CD14-positive monocyte (primary cell): Measurements from ENCODE around the gene SLC35A4. TPM values are rescaled to one million over a fixed set of nuclear protein-coding genes. Genes with fewer than 3 reads are reported as not detected.

ENCODE experiments used
- DNase-seq, 3 donors: peaks; one replicate each; pipeline ENCODE4 v3.0.0-alpha.2; 2011 to 2022
- H2AFZ ChIP-seq: 2 replicates; pipeline ENCODE4 v1.6.0; 2012; ENCODE audit warnings: mild to moderate bottlenecking, low read depth, low read length, inconsistent platforms; ENCODE audit not compliant: insufficient read depth, poor library complexity, severe bottlenecking
- H3K27ac ChIP-seq, 2 donors: 1 replicate in 1 of 2; 2 replicates in 1 of 2; pipeline ENCODE4 v1.5.1; 2012 to 2013; ENCODE audit warnings: low read length in 2 of 2, control low read depth in 1 of 2, inconsistent platforms in 1 of 2, low read depth in 1 of 2, mild to moderate bottlenecking in 1 of 2
- H3K27me3 ChIP-seq, 2 donors: one replicate each; pipeline versions ENCODE4 v1.6.0 to v1.6.1; 2011 to 2013; ENCODE audit warnings: low read length in 2 of 2; ENCODE audit not compliant: control insufficient read depth in 2 of 2, insufficient read depth in 2 of 2
- H3K36me3 ChIP-seq, 2 donors: replicated peaks in 1 of 2; 1 replicate in 1 of 2; 2 replicates in 1 of 2; pipeline versions ENCODE4 v1.5.1 to v1.6.1; 2012 to 2013; ENCODE audit warnings: low read length in 2 of 2, control low read depth in 1 of 2, inconsistent platforms in 1 of 2, mild to moderate bottlenecking in 1 of 2; ENCODE audit not compliant: insufficient read depth in 2 of 2, control insufficient read depth in 1 of 2
- H3K4me1 ChIP-seq, 2 donors: 1 replicate in 1 of 2; 2 replicates in 1 of 2; pipeline versions ENCODE4 v1.5.1 to v1.6.1; 2012 to 2013; ENCODE audit warnings: low read length in 2 of 2, control low read depth in 1 of 2, inconsistent platforms in 1 of 2, mild to moderate bottlenecking in 1 of 2, moderate library complexity in 1 of 2; ENCODE audit not compliant: insufficient read depth in 2 of 2, control insufficient read depth in 1 of 2
- H3K4me2 ChIP-seq: replicated peaks from 2 replicates; pipeline ENCODE3; 2012; ENCODE audit warnings: low read length, moderate library complexity, mild to moderate bottlenecking; ENCODE audit not compliant: poor library complexity, severe bottlenecking; ENCODE audit errors: extremely low read depth
- H3K4me3 ChIP-seq, 3 experiments: fragments of 200-600 bp in 1 of 3; sonication (generic) in 1 of 3; replicated peaks in 1 of 3; 1 replicate in 2 of 3; 2 replicates in 1 of 3; pipeline ENCODE4 v1.5.1; 2011 to 2013; ENCODE audit warnings: low read length in 3 of 3, mild to moderate bottlenecking in 3 of 3, control low read depth in 2 of 3, low read depth in 2 of 3, inconsistent platforms in 1 of 3, moderate library complexity in 1 of 3
- H3K79me2 ChIP-seq: 2 replicates; pipeline ENCODE4 v1.6.0; 2012; ENCODE audit warnings: mild to moderate bottlenecking, control low read depth, inconsistent platforms, low read length, moderate library complexity; ENCODE audit not compliant: insufficient read depth
- H3K9ac ChIP-seq: 2 replicates; pipeline ENCODE4 v1.6.0; 2017; ENCODE audit warnings: low read length, mild to moderate bottlenecking; ENCODE audit not compliant: insufficient read depth, poor library complexity, severe bottlenecking
- H3K9me3 ChIP-seq, 2 donors: replicated peaks in 1 of 2; 1 replicate in 1 of 2; 2 replicates in 1 of 2; pipeline versions ENCODE4 v1.5.1 to v1.6.1; 2012 to 2013; ENCODE audit warnings: low read length in 2 of 2, control low read depth in 1 of 2; ENCODE audit not compliant: control insufficient read depth in 1 of 2, insufficient read depth in 1 of 2
- H4K20me1 ChIP-seq: 2 replicates; pipeline ENCODE4 v1.6.0; 2012; ENCODE audit warnings: mild to moderate bottlenecking, low read length, control low read depth, moderate library complexity; ENCODE audit not compliant: insufficient read depth
- H3K27ac Mint-ChIP-seq, 7 donors: one replicate each; pipeline ENCODE4 v1.8.0; 2020; ENCODE audit warnings: mild to moderate bottlenecking in 7 of 7, mixed read lengths in 7 of 7, moderate library complexity in 6 of 7, inconsistent platforms in 2 of 7
- H3K27me3 Mint-ChIP-seq, 3 donors: one replicate each; pipeline ENCODE4 v1.8.0; 2021 to 2022; ENCODE audit warnings: low read depth in 3 of 3, mild to moderate bottlenecking in 3 of 3, mixed read lengths in 3 of 3, moderate library complexity in 3 of 3, inconsistent platforms in 1 of 3
- H3K36me3 Mint-ChIP-seq, 2 donors: one replicate each; pipeline ENCODE4 v1.8.0; 2020; ENCODE audit warnings: mixed read lengths in 2 of 2, inconsistent platforms in 1 of 2, mild to moderate bottlenecking in 1 of 2
- H3K4me1 Mint-ChIP-seq: one replicate; pipeline ENCODE4 v1.8.0; 2020; ENCODE audit warnings: mild to moderate bottlenecking, mixed read lengths
- H3K4me3 Mint-ChIP-seq, 2 donors: one replicate each; pipeline ENCODE4 v1.8.0; 2020; ENCODE audit warnings: mild to moderate bottlenecking in 2 of 2, mixed read lengths in 2 of 2, moderate library complexity in 1 of 2
- H3K9me3 Mint-ChIP-seq, 7 donors: one replicate each; pipeline ENCODE4 v1.8.0; 2020 to 2022; ENCODE audit warnings: mixed read lengths in 7 of 7, mild to moderate bottlenecking in 6 of 7, moderate library complexity in 6 of 7, inconsistent platforms in 2 of 7
- WGBS: methylation state at CpG from one replicate; pipeline ENCODE4 v1.1.5; 2013; ENCODE audit warnings: missing lambda C conversion rate; ENCODE audit not compliant: insufficient coverage; 5-methylcytosine and 5-hydroxymethylcytosine counted together
- intact Hi-C, 2 donors: fragments of 100-400 bp; cut with micrococcal nuclease; formaldehyde crosslinking; loops; one replicate each; pipeline versions ENCODE4 v1.15.0 to v1.15.1; 2023
- polyA plus RNA-seq, 3 donors: library from polyadenylated mRNA; depleted of rRNA in 1 of 3; unstranded in 2 of 3; stranded (reverse) in 1 of 3; fragments of 300-500 nt in 2 of 3; fragments of >200 nt in 1 of 3; fragmentation: Illumina TruSeq in 2 of 3; gene quantifications; 1 replicate in 2 of 3; 2 replicates in 1 of 3; pipeline ENCODE4 v1.2.3, GENCODE V29; 2012 to 2021
- TF ChIP-seq, protein P1 (sequence below): fragments of 200-600 bp; IDR thresholded peaks from one replicate; pipeline ENCODE4 v1.8.0; 2022; ENCODE audit warnings: antibody characterized with exemption, mild to moderate bottlenecking

The SLC35A4 gene
- polyA plus RNA-seq, 3 donors, result 44.0 to 67.1 (median 58.8) TPM

DNA sequence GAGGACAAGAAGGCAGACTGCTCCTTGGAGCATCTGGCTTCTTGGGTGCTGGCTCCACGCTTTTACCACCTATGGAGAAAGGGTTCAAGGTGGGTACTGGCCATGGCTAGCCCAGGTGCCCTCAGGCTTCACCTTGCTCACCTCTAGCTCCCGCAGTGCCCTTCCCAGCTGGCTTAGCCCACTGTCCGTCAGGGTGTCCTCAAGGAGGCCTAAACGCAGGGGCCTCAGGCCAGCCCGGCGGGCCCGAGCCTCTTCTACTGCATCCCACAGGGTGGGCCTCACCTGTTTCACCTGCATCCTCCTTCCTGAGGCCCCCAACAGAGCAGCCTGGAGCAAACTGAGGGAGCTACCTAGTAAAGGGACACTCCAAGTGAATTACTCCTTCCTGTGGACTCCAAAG is 9.1 kb downstream of the SLC35A4 start:
- Histone ChIP-seq H3K36me3 (peaks cover 12 to 47% of the 10 kb centered on the region in 2 donors), H3K79me2 (peaks cover 16% of the 10 kb centered on the region), H3K4me1 (peaks cover 36 to 58% of the 10 kb centered on the region in 2 donors), H3K4me3 (no peak overlapping the region), H3K27ac (no peak overlapping the region), H3K4me2 (no peak overlapping the region), H3K27me3 (no peaks in the 10 kb centered on the region), H3K9ac (no peak overlapping the region), H2AFZ (no peak overlapping the region), H4K20me1 (no peaks in the 10 kb centered on the region), H3K9me3 (no peaks in the 10 kb centered on the region)
- no peak for DNase-seq
- H3K4me1 Mint-ChIP-seq, result peaks cover 48% of the 10 kb centered on the region
- WGBS, result 100% methylated on average over 6 of the region's 7 CpGs
- no peak overlapping the region for H3K4me3 Mint-ChIP-seq
- peaks cover 40 to 74% of the 10 kb centered on the region in 2 donors for H3K36me3 Mint-ChIP-seq
- H3K27ac Mint-ChIP-seq, result peak overlapping the region in 1 of 7 donors; percentile 25
- no peaks in the 10 kb centered on the region for H3K9me3 Mint-ChIP-seq
- intact Hi-C loops, result loop anchor here in 1 of 2 donors (2.0 kb wide), 1 partner anchor 61 kb away; no protein-coding TSS in a partner anchor
- TF ChIP-seq, protein P1, sequence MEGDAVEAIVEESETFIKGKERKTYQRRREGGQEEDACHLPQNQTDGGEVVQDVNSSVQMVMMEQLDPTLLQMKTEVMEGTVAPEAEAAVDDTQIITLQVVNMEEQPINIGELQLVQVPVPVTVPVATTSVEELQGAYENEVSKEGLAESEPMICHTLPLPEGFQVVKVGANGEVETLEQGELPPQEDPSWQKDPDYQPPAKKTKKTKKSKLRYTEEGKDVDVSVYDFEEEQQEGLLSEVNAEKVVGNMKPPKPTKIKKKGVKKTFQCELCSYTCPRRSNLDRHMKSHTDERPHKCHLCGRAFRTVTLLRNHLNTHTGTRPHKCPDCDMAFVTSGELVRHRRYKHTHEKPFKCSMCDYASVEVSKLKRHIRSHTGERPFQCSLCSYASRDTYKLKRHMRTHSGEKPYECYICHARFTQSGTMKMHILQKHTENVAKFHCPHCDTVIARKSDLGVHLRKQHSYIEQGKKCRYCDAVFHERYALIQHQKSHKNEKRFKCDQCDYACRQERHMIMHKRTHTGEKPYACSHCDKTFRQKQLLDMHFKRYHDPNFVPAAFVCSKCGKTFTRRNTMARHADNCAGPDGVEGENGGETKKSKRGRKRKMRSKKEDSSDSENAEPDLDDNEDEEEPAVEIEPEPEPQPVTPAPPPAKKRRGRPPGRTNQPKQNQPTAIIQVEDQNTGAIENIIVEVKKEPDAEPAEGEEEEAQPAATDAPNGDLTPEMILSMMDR, result no peak
- peaks cover 0 to 2% (median 2%) of the 10 kb centered on the region in 3 donors for H3K27me3 Mint-ChIP-seq

DNA sequence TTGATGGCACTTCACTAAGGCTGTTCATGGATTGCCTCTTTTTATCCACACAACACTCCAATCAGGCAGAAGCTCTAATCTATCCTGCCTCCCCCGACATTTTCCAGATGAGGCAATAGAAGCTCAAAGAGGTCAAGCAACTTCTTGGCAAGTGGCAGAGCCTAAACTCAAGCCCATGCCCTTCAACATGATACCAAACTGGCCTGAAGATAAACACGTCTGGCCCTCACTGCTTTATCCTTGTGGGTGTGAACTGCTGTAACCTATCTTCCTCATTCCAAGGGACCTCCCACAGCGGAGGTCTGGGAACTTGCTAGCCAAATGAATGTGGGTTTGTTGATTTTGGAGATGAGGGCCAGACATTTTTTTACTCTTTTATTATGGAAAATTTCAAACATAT is 9.5 kb downstream of the SLC35A4 start:
- no peak overlapping the region for H3K27ac ChIP-seq

More for the DNA sequence above, 9.5 kb downstream of the SLC35A4 start:
- H4K20me1 ChIP-seq, result no peaks in the 10 kb centered on the region
- TF ChIP-seq, protein P1, result no peak
- DNase-seq, result peak in 1 of 3 donors; percentile 5
- Mint-ChIP-seq H3K9me3 (no peaks in the 10 kb centered on the region), H3K27ac (peak overlapping the region in 3 of 7 donors; percentile 50 to 83 (median 78)), H3K4me3 (no peak overlapping the region), H3K36me3 (peaks cover 43 to 74% of the 10 kb centered on the region in 2 donors), H3K27me3 (peaks cover 0 to 2% (median 2%) of the 10 kb centered on the region in 3 donors), H3K4me1 (peaks cover 43% of the 10 kb centered on the region)
- peaks cover 31 to 53% of the 10 kb centered on the region in 2 donors for H3K4me1 ChIP-seq
- H2AFZ ChIP-seq, result no peak overlapping the region
- H3K27me3 ChIP-seq, result no peaks in the 10 kb centered on the region
- peaks cover 16% of the 10 kb centered on the region for H3K79me2 ChIP-seq
- H3K9ac ChIP-seq, result no peak overlapping the region
- H3K4me2 ChIP-seq, result no peak overlapping the region
- WGBS, result 100% methylated on average over 1 of the region's 3 CpGs
- H3K9me3 ChIP-seq, result no peaks in the 10 kb centered on the region
- intact Hi-C loops, result loop anchor here in 1 of 2 donors (2.0 kb wide), 1 partner anchor 61 kb away; no protein-coding TSS in a partner anchor
- no peak overlapping the region for H3K4me3 ChIP-seq
- peaks cover 12 to 51% of the 10 kb centered on the region in 2 donors for H3K36me3 ChIP-seq
